Measurements from ENCODE around the gene THAP3.

THAP3 gene

GRCh38 chr1:6673816-6674398 is 49.2 kb downstream of the THAP3 start:
- DNase-seq (ENCODE audit: low spot score), result no peak
- no peak for FAIRE-seq

GRCh38 chr1:6674771-6675170 is 50.1 kb downstream of the THAP3 start:
- FAIRE-seq (no peak), DNase-seq (ENCODE audit: low spot score) (no peak)

GRCh38 chr1:6675941-6676340 is 51.3 kb downstream of the THAP3 start:
- DNase-seq (ENCODE audit: low spot score) (no peak), FAIRE-seq (no peak)

All from urothelium cell line (cell line).